Activated CD4-positive, alpha-beta T cell treated with anti-CD3 and anti-CD28 coated beads, Interleukin-2, amount 10 ng/mL, durations not matched to agents 24 days and 14 days (primary cell): ENCODE results near the gene GREB1L. TPM values are rescaled to one million over a fixed set of nuclear protein-coding genes. Genes with fewer than 3 reads are reported as not detected.
"Not testable (repeated sequence)": the region's sequence is repeated elsewhere in the genome, so short reads cannot be mapped to it uniquely, and the experiment has no call there.

Experiments
- DNase-seq: peaks from one replicate; pipeline ENCODE4 v3.0.0; 2022
- H3K27ac Mint-ChIP-seq: one replicate; pipeline ENCODE4 v1.8.0; 2022; ENCODE audit warnings: mild to moderate bottlenecking, mixed read lengths
- H3K27me3 Mint-ChIP-seq: one replicate; pipeline ENCODE4 v1.8.0; 2022; ENCODE audit warnings: mixed read lengths
- H3K36me3 Mint-ChIP-seq: one replicate; pipeline ENCODE4 v1.8.0; 2022; ENCODE audit warnings: low read depth, mild to moderate bottlenecking, mixed read lengths
- H3K4me1 Mint-ChIP-seq: one replicate; pipeline ENCODE4 v1.8.0; 2021; ENCODE audit warnings: mixed read lengths
- H3K4me3 Mint-ChIP-seq: one replicate; pipeline ENCODE4 v1.8.0; 2022; ENCODE audit warnings: mild to moderate bottlenecking, moderate library complexity, mixed read lengths
- H3K9me3 Mint-ChIP-seq: one replicate; pipeline ENCODE4 v1.8.0; 2021; ENCODE audit warnings: mixed read lengths
- intact Hi-C: fragments of 100-400 bp; cut with micrococcal nuclease; formaldehyde crosslinking; loops from one replicate; pipeline ENCODE4 v1.15.1; 2023
- total RNA-seq: library from RNA; stranded (reverse); gene quantifications from 2 replicates; pipeline ENCODE4 v1.2.3, GENCODE V29; 2022

Gene GREB1L
- total RNA-seq, 1 donor from 2014 or later, result not detected

DNA sequence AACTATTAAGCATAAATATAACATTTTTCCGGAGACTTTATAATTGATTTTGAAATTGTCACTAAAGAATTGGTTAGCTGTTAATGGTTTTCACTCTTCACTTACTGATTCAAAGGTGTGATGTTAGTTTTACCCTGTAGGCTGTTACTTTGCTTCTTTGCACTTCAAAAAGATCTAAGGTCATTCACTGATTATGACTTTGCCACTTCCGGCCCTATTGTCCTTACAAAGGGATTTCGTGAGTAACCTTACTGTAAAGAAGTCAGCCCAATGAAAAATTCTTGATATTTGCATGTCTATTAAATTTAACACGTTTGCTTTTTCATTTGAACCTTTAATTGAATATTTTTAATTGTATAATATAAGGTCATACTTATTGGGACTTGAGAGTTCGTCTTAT lies 61.4 kb downstream of the GREB1L start:
- DNase-seq, result no peak
- intact Hi-C loops, result no loop called here
- no peak overlapping the region for H3K4me3 Mint-ChIP-seq
- H3K27ac Mint-ChIP-seq, result no peak overlapping the region
- H3K36me3 Mint-ChIP-seq, result no peaks in the 10 kb centered on the region
- H3K4me1 Mint-ChIP-seq, result no peaks in the 10 kb centered on the region
- no peaks in the 10 kb centered on the region for H3K9me3 Mint-ChIP-seq
- peaks cover 1% of the 10 kb centered on the region for H3K27me3 Mint-ChIP-seq

DNA sequence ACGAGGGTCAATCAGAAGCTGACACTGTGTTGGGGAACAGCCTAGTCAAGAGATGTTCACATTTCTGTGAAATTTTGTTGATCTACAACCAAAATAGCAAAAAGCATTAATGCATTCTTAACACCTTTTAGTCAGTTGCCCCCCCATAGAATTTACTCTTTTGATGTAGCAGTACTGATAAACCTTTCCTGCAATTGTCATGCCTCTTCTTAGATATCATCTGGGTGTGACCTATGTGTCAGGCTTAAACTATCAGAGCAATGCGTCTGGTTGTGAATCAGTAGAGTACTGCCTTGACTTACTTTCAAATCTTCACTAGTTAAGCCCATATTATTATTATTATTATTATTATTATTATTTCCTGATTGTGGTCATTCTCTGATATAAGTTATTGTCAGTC lies 61.9 kb downstream of the GREB1L start:
- H3K27ac Mint-ChIP-seq, result no peak overlapping the region
- intact Hi-C loops, result no loop called here
- H3K9me3 Mint-ChIP-seq, result no peaks in the 10 kb centered on the region
- DNase-seq, result no peak
- H3K4me3 Mint-ChIP-seq, result no peak overlapping the region
- H3K27me3 Mint-ChIP-seq, result peaks cover 1% of the 10 kb centered on the region
- no peaks in the 10 kb centered on the region for H3K36me3 Mint-ChIP-seq
- no peaks in the 10 kb centered on the region for H3K4me1 Mint-ChIP-seq

DNA sequence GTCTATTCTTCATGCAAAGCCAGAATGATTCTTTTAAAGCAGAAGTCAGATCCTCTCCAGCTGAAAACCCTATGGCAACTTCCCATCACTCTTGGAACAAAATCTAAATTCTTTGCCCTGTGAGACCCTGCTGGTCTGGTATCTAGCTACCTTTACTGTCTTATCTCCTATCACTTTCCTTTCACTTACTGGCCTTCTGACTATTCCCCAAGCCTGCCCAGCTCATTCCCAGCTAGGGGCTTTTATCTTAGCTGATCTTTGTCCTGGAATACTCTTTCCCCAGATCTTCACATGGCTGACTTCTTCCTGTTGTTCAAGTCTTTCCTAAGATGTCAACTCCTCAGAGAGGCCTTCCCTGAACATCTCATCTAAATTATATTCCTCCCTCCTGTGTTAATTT lies 63.6 kb downstream of the GREB1L start:
- intact Hi-C loops, result no loop called here
- DNase-seq, result no peak
- no peaks in the 10 kb centered on the region for H3K36me3 Mint-ChIP-seq
- no peaks in the 10 kb centered on the region for H3K4me1 Mint-ChIP-seq
- H3K27me3 Mint-ChIP-seq, result peaks cover 1% of the 10 kb centered on the region
- no peak overlapping the region for H3K27ac Mint-ChIP-seq
- no peaks in the 10 kb centered on the region for H3K9me3 Mint-ChIP-seq
- H3K4me3 Mint-ChIP-seq, result no peak overlapping the region

DNA sequence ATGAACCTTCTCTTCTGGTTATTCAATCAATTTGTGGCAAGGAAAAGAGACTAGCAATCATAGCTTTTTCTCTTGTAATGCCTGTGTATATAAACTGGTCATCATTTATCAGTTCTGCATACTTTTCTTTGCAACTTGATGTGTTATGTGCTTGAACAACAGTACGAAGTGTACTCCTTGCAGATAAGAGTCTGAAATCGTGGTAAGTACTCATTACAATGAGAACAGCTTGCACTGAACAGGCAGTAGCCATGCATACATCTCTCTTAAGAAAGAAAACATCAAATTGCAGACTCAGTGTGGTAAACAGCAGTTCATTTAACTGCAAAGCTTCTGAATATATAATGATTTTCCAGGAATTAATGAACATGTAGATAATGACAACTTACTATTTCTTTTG lies 64.3 kb downstream of the GREB1L start:
- intact Hi-C loops, result no loop called here
- Mint-ChIP-seq H3K27ac (no peak overlapping the region), H3K9me3 (no peaks in the 10 kb centered on the region), H3K36me3 (no peaks in the 10 kb centered on the region), H3K4me3 (no peak overlapping the region), H3K4me1 (no peaks in the 10 kb centered on the region), H3K27me3 (peaks cover 1% of the 10 kb centered on the region)
- no peak for DNase-seq

DNA sequence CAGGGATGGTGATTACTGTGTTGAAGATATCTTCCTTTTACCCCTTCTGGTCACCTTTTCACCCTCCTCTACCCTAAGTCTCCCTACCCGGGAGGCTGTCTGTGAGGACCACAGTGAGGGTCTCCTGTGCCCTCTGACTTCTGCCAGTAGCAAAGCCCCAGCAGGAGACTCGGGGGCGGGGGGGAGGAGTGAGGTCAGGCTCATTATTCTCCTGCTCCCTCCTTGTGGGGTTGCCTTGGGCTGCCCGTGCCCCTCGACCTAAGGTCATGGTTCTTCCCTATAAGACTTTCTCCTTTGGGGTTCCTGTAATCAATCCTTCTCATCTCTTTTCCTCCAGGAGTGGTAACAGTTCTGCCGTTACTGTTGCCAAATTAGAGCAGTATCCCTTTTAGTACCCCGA lies 65.5 kb downstream of the GREB1L start:
- H3K27me3 Mint-ChIP-seq, result peaks cover 1% of the 10 kb centered on the region
- no peaks in the 10 kb centered on the region for H3K36me3 Mint-ChIP-seq
- intact Hi-C loops, result no loop called here
- no peaks in the 10 kb centered on the region for H3K9me3 Mint-ChIP-seq
- no peak overlapping the region for H3K27ac Mint-ChIP-seq
- no peaks in the 10 kb centered on the region for H3K4me1 Mint-ChIP-seq
- DNase-seq, result no peak
- H3K4me3 Mint-ChIP-seq, result no peak overlapping the region

DNA sequence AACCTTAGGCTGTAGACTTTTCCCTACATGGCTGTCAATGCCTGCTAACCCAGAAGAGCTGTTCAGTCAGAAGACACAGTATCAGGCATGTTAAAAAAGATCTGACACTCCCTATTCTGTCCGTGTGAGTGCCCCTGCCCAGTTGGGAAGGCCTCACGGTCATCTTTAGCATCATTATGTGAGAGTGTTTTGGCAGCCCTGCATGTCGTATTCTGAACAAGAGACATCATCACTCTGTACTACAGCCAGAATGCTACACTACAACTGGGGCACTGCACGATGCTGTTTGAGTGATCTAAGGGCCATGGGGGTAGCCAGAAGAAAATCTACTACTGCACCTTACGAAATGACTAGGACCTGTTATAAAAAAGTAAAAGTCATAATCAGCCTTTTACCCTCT lies 67.2 kb downstream of the GREB1L start:
- Mint-ChIP-seq H3K9me3 (no peaks in the 10 kb centered on the region), H3K36me3 (no peaks in the 10 kb centered on the region), H3K27ac (no peak overlapping the region), H3K27me3 (peaks cover 1% of the 10 kb centered on the region), H3K4me3 (no peak overlapping the region), H3K4me1 (no peaks in the 10 kb centered on the region)
- no peak for DNase-seq
- intact Hi-C loops, result no loop called here

DNA sequence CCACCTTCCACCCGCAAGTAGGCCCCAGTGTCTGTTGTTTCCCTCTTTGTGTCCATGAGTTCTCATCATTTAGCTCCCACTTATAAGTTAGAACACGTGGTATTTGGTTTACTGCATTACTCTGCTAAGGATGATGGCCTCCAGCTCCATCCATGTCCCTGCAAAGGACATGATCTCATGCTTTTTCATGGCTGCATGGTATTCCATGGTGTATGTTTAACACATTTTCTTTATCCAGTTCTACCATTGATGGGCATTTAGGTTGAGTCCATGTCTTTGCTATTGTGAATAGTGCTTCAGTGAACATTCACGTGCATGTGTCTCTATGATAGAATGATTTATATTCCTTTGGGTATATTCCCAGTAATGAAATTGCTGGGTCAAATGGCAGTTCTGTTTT lies 69.9 kb downstream of the GREB1L start:
- H3K36me3 Mint-ChIP-seq, intact Hi-C loops, H3K9me3 Mint-ChIP-seq, H3K27me3 Mint-ChIP-seq, H3K4me3 Mint-ChIP-seq, H3K27ac Mint-ChIP-seq, DNase-seq, H3K4me1 Mint-ChIP-seq: not testable (repeated sequence)

DNA sequence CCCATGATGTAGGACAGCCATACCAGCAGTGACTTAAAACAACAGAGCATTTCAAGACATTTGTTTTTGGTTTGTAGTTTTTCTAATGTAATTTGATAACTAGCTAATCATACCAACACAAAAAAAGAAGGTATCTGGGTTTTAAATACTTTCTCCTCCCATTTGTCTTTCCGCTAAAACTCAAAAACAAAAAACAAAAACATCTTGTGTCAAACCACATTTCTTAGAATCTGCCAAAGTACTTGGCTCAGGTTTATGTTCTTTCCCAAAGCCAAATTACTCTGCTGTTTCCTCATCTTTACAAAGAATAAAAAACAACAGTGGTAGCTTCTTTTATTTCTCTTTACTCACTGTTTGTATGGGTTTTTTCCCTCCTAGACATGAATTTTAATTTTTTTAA lies 71.5 kb downstream of the GREB1L start:
- Mint-ChIP-seq H3K36me3 (no peaks in the 10 kb centered on the region), H3K9me3 (no peaks in the 10 kb centered on the region), H3K27ac (no peak overlapping the region), H3K4me1 (no peaks in the 10 kb centered on the region), H3K4me3 (no peak overlapping the region), H3K27me3 (no peaks in the 10 kb centered on the region)
- intact Hi-C loops, result no loop called here
- DNase-seq, result no peak

DNA sequence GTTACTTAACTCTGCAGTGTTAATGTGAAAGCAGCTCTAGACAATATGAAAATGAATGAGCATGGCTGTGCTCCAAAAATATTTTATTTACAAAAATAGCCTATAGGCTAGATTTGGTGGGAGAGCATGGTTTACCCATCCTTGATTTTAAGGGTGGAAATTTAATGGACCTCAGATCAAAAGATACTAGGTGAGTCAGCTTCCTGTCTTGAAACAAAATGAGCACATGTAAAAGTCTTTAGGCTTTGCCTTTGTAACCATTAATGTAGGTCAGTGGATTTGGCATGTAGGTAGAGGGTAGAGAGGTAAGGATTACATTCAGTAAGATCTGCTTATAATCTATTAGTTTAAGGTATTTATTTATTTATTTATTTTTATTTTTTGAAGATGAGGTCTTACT lies 72.7 kb downstream of the GREB1L start:
- H3K27me3 Mint-ChIP-seq, result no peaks in the 10 kb centered on the region
- no peak overlapping the region for H3K27ac Mint-ChIP-seq
- H3K4me1 Mint-ChIP-seq, result no peaks in the 10 kb centered on the region
- no peak overlapping the region for H3K4me3 Mint-ChIP-seq
- H3K9me3 Mint-ChIP-seq, result no peaks in the 10 kb centered on the region
- no peak for DNase-seq
- intact Hi-C loops, result no loop called here
- H3K36me3 Mint-ChIP-seq, result no peaks in the 10 kb centered on the region

DNA sequence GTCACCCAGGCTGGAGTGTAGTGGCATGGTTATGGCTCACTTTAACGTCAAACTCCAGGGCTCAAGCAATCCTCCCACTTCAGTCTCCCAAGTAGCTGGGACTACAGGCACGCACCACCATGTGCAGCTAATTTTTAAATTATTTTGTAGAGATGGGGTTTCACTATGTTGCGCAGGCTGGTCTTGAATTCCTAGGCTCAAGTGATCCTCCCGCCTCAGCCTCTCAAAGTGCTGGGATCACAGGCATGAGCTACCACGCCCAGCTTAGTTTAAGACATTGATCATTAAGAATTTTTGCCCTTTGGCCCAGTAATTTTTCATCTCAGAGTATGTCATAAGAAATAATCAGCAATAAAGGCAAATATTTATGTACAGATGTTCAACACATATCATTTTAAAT lies 73.1 kb downstream of the GREB1L start:
- intact Hi-C loops, H3K9me3 Mint-ChIP-seq, DNase-seq, H3K27ac Mint-ChIP-seq, H3K4me1 Mint-ChIP-seq, H3K36me3 Mint-ChIP-seq, H3K4me3 Mint-ChIP-seq, H3K27me3 Mint-ChIP-seq: not testable (repeated sequence)

DNA sequence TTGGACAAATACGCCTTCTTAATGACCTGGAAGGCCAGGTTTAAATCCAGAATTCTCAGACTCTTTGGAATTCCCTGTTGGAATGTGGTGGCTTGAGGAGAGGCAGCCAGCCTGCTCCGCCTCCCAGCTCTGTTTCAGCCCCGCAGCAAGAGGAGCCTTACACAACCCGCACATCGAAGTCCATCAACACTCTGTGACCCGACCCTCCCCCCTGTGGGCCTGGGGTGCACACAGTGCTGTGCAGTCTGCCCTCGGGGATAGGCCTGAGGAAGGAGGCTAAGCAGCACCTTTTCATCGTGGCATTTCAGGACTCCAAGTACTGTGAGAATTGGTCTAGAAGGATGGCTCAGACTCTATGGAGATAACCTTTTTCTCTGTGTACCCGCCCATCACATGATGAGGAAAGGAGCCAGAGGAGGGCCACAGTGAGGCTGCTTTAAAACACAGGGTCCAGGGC lies 73.7 kb downstream of the GREB1L start:
- Mint-ChIP-seq H3K27ac (no peak overlapping the region), H3K9me3 (no peaks in the 10 kb centered on the region), H3K4me1 (no peaks in the 10 kb centered on the region), H3K36me3 (no peaks in the 10 kb centered on the region), H3K4me3 (no peak overlapping the region), H3K27me3 (no peaks in the 10 kb centered on the region)
- intact Hi-C loops, result no loop called here
- no peak for DNase-seq

DNA sequence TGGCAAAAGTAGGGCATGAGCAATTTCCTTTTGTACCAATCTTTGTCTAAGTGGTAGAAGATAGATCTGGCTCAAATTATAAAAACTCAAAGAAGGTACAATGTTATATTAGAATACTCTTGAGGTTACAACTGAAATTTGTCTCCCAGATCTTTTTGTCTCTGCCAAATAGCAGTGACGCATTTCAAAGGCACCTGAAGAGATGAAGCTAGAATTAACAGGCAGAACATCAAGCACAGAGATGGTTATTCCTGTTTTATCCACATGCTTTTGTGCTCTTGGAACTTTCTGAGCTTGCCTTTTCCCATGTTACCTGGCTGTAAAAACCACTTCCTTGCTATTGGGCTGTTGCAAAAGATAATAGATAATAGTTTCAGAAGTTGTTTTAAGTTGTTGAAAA lies 74.3 kb downstream of the GREB1L start:
- intact Hi-C loops, result no loop called here
- Mint-ChIP-seq H3K36me3 (no peaks in the 10 kb centered on the region), H3K4me3 (no peak overlapping the region), H3K4me1 (no peaks in the 10 kb centered on the region), H3K27ac (no peak overlapping the region), H3K27me3 (no peaks in the 10 kb centered on the region), H3K9me3 (no peaks in the 10 kb centered on the region)
- DNase-seq, result no peak

DNA sequence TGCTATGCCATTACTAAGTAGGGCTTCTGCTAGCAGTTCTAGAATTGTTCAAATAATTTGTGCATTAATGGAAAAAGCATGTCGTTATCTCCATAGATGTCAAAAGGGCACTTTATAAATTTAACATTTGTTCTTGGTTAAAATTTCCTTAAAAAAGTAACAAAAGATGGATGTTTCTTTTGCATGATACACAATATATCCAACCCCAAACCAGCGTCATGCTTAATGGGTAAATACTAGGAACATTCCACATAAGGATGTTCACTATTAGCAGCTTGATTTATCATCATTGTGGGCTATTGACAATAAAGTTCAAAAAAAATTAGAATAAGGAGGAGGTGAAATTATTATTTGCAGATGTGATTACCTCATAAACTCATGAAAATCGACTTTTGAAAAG lies 79.7 kb downstream of the GREB1L start:
- H3K36me3 Mint-ChIP-seq, result no peaks in the 10 kb centered on the region
- H3K27ac Mint-ChIP-seq, result no peak overlapping the region
- no peak overlapping the region for H3K4me3 Mint-ChIP-seq
- H3K9me3 Mint-ChIP-seq, result no peaks in the 10 kb centered on the region
- no peak for DNase-seq
- H3K4me1 Mint-ChIP-seq, result no peaks in the 10 kb centered on the region
- peaks cover 2% of the 10 kb centered on the region for H3K27me3 Mint-ChIP-seq
- intact Hi-C loops, result no loop called here

DNA sequence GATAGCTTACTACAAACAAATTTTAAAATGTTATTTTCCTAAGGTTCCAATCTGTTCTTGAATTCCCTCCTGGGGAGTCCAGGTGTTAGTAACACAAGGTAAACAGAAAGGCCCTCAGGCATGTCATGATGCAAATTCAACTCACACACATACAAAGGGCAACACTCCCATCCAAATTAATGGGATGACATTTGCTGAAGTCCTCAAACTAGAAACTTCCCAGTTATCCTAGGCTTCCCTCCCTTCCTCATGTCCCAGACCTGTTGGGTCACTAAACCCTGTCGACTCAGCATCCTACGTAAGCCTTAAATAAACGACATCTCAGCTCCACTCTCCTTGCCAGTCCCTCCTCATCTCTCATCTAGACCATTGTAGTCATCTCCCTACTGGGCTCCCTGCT lies 85.1 kb downstream of the GREB1L start:
- no peaks in the 10 kb centered on the region for H3K4me1 Mint-ChIP-seq
- no peaks in the 10 kb centered on the region for H3K36me3 Mint-ChIP-seq
- intact Hi-C loops, result no loop called here
- H3K27ac Mint-ChIP-seq, result no peak overlapping the region
- DNase-seq, result no peak
- H3K9me3 Mint-ChIP-seq, result no peaks in the 10 kb centered on the region
- peaks cover 3% of the 10 kb centered on the region for H3K27me3 Mint-ChIP-seq
- H3K4me3 Mint-ChIP-seq, result no peak overlapping the region

DNA sequence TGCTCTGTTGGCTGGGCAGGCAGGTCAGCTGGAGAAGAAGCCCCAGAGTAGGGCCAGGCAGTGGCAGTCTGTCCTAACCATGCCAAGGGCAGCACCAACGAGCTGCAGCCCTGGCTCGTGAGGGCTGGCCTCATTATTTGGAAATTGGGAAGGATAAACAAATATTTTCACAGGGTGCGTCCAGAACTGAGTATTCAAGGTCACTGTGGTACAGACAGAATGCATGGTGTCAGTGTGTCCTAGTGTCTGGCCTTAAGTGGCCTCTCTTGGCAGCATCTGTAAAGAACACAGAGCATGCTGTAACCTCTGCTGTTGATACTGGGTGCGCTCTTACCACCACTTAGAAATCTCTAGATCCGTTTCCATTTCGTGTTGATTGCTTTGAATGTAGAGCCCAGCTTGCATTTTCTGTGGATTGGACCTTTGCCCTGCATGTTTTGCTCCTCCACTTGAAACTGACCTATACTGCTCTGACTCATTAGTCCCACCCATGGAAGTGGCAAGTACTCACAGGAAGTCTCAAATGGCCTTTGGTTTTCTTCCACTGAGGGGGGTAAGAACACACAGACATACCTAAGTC lies 88.2 kb downstream of the GREB1L start:
- Mint-ChIP-seq H3K4me1 (no peaks in the 10 kb centered on the region), H3K9me3 (no peaks in the 10 kb centered on the region), H3K27ac (no peak overlapping the region), H3K4me3 (no peak overlapping the region), H3K36me3 (no peaks in the 10 kb centered on the region), H3K27me3 (peaks cover 2% of the 10 kb centered on the region)
- no peak for DNase-seq
- intact Hi-C loops, result no loop called here
